ENCODE data around the gene NOP14. TPM values are rescaled to one million over a fixed set of nuclear protein-coding genes. Genes with fewer than 3 reads are reported as not detected.

The NOP14 gene
- total RNA-seq, 1 experiment from 2014 or later, result 33.6 TPM

- Histone ChIP-seq H3K4me2 (no peak overlapping the region), H3K27me3 (ENCODE audit: insufficient read depth, low read depth) (no peaks in the 10 kb centered on the region), H3K79me2 (ENCODE audit: low read depth) (no peaks in the 10 kb centered on the region), H4K20me1 (ENCODE audit: insufficient read depth) (no peaks in the 10 kb centered on the region), H3K9me2 (ENCODE audit: insufficient read depth) (no peaks in the 10 kb centered on the region), H3K36me3 (ENCODE audit: low read depth) (no peaks in the 10 kb centered on the region; the same call in 1 of the 2 replicates), H3K4me1 (replicated peaks; ENCODE audit: insufficient read depth) (no peaks in the 10 kb centered on the region), H3K4me3 (no peak overlapping the region), H3K9me3 (ENCODE audit: insufficient read depth, low read depth) (no peaks in the 10 kb centered on the region), H3F3A (ENCODE audit: insufficient read depth, low read depth) (no peaks in the 10 kb centered on the region), H2AFZ (no peak overlapping the region), H3K27ac (no peak overlapping the region)
- TF ChIP-seq, protein P1, sequence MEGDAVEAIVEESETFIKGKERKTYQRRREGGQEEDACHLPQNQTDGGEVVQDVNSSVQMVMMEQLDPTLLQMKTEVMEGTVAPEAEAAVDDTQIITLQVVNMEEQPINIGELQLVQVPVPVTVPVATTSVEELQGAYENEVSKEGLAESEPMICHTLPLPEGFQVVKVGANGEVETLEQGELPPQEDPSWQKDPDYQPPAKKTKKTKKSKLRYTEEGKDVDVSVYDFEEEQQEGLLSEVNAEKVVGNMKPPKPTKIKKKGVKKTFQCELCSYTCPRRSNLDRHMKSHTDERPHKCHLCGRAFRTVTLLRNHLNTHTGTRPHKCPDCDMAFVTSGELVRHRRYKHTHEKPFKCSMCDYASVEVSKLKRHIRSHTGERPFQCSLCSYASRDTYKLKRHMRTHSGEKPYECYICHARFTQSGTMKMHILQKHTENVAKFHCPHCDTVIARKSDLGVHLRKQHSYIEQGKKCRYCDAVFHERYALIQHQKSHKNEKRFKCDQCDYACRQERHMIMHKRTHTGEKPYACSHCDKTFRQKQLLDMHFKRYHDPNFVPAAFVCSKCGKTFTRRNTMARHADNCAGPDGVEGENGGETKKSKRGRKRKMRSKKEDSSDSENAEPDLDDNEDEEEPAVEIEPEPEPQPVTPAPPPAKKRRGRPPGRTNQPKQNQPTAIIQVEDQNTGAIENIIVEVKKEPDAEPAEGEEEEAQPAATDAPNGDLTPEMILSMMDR (conservative IDR thresholded peaks at IDR 0.05), result no peak
- TF ChIP-seq EZH2 (IDR thresholded peaks at IDR 0.05; ENCODE audit: low read depth), result no peak
- DNase-seq, result no peak
- ChIA-PET CTCF (no interaction called here), POLR2A (ENCODE audit: unreplicated experiment) (no interaction called here)
- intact Hi-C loops (cut with micrococcal nuclease; ENCODE audit: unreplicated experiment), result no loop called here
- BruUV-seq (replicated peaks), result no TSS peak
These were observed 62.0 kb downstream of the NOP14 start for GRCh38 chr4:2901186-2901585.

GRCh38 chr4:2900741-2901140 lies 62.5 kb downstream of the NOP14 start:
- Histone ChIP-seq H3K79me2 (ENCODE audit: low read depth) (no peaks in the 10 kb centered on the region), H3F3A (ENCODE audit: insufficient read depth, low read depth) (no peaks in the 10 kb centered on the region), H3K27me3 (ENCODE audit: insufficient read depth, low read depth) (no peaks in the 10 kb centered on the region), H3K9me3 (ENCODE audit: insufficient read depth, low read depth) (no peaks in the 10 kb centered on the region), H3K36me3 (ENCODE audit: low read depth) (no peaks in the 10 kb centered on the region; the same call in 1 of the 2 replicates), H4K20me1 (ENCODE audit: insufficient read depth) (no peaks in the 10 kb centered on the region), H2AFZ (no peak overlapping the region), H3K4me2 (no peak overlapping the region), H3K27ac (no peak overlapping the region), H3K4me3 (no peak overlapping the region), H3K4me1 (replicated peaks; ENCODE audit: insufficient read depth) (no peaks in the 10 kb centered on the region), H3K9me2 (ENCODE audit: insufficient read depth) (no peaks in the 10 kb centered on the region)
- intact Hi-C loops (cut with micrococcal nuclease; ENCODE audit: unreplicated experiment), result no loop called here
- no TSS peak for BruUV-seq (replicated peaks)
- ChIA-PET CTCF (no interaction called here), POLR2A (ENCODE audit: unreplicated experiment) (no interaction called here)
- DNase-seq, result no peak
- TF ChIP-seq, protein P1 (conservative IDR thresholded peaks at IDR 0.05), result no peak
- no peak for TF ChIP-seq EZH2 (IDR thresholded peaks at IDR 0.05; ENCODE audit: low read depth)

DNA sequence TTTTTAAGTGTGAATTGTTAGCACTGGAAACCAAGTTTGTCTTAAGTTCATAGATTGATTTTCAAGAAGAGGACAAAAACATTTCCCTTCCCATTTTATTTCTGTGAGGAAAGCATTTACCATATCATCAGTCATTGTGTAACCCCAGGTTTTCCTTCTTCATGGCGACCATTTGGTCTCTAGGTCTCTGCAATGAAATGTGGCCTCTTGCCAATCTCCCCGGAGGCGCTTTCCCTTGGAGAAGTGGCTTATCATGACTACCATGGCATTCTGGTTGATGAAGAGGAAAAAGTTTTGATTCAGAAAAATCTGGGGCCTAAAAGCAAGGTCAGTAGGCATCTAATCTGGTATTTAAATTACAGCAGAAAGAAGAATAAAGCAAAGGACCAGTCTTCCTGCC lies 65.2 kb downstream of the NOP14 start:
- DNase-seq, result no peak
- intact Hi-C loops (cut with micrococcal nuclease; ENCODE audit: unreplicated experiment), result no loop called here
- H3K27ac ChIP-seq, result no peak overlapping the region
- no peak overlapping the region for H3K4me3 ChIP-seq
- POLR2A ChIA-PET (ENCODE audit: unreplicated experiment), result no interaction called here
- H3F3A ChIP-seq (ENCODE audit: insufficient read depth, low read depth), result no peaks in the 10 kb centered on the region
- no peaks in the 10 kb centered on the region for H3K9me3 ChIP-seq (ENCODE audit: insufficient read depth, low read depth)
- H2AFZ ChIP-seq, result no peak overlapping the region
- H3K4me2 ChIP-seq, result no peak overlapping the region
- H3K27me3 ChIP-seq (ENCODE audit: insufficient read depth, low read depth), result no peaks in the 10 kb centered on the region
- no peaks in the 10 kb centered on the region for H3K4me1 ChIP-seq (replicated peaks; ENCODE audit: insufficient read depth)
- CTCF ChIA-PET, result no interaction called here
- no peaks in the 10 kb centered on the region for H3K79me2 ChIP-seq (ENCODE audit: low read depth)
- H3K9me2 ChIP-seq (ENCODE audit: insufficient read depth), result no peaks in the 10 kb centered on the region
- no peaks in the 10 kb centered on the region; the same call in 1 of the 2 replicates for H3K36me3 ChIP-seq (ENCODE audit: low read depth)
- BruUV-seq (replicated peaks), result no TSS peak
- H4K20me1 ChIP-seq (ENCODE audit: insufficient read depth), result no peaks in the 10 kb centered on the region
- no peak for TF ChIP-seq EZH2 (IDR thresholded peaks at IDR 0.05; ENCODE audit: low read depth)
- TF ChIP-seq, protein P1 (conservative IDR thresholded peaks at IDR 0.05), result no peak
